OCI-LY7 (cell line): ENCODE measurements around the gene KCTD3. TPM values are rescaled to one million over a fixed set of nuclear protein-coding genes. Genes with fewer than 3 reads are reported as not detected.

Source experiments
- BruUV-seq: library from RNA; stranded (reverse); fragments of 400-500 nt; replicated peaks from 2 replicates; lab custom pipeline; 2021; lab: Mats Ljungman, UMichigan
- CTCF ChIA-PET: fragments of 300-600 bp; sonication (Branson Sonifier 250); formaldehyde crosslinking; loops from one replicate; lab custom pipeline; 2022; ENCODE audit warnings: antibody characterized with exemption; ENCODE audit not compliant: unreplicated experiment; lab: Charles Lee
- POLR2A ChIA-PET: fragments of 300-600 bp; sonication (Branson Sonifier 250); formaldehyde crosslinking; loops from one replicate; lab custom pipeline; 2022; ENCODE audit warnings: antibody characterized with exemption; lab: Charles Lee
- DNase-seq: peaks from one replicate; pipeline ENCODE4 v3.0.0-alpha.2; 2015; ENCODE audit warnings: low spot score
- H2AFZ ChIP-seq: fragments of 200-600 bp; sonication (generic), shearing (Covaris generic); 2 replicates; pipeline ENCODE4 v1.6.1; 2014; ENCODE audit warnings: mild to moderate bottlenecking, antibody characterized with exemption, low read length, moderate library complexity
- H3K27ac ChIP-seq: fragments of 200-600 bp; sonication (generic); 2 replicates; pipeline ENCODE4 v1.5.1; 2014; ENCODE audit warnings: mixed run types, low read depth, mild to moderate bottlenecking, moderate library complexity, low read length, inconsistent platforms; ENCODE audit not compliant: poor library complexity, severe bottlenecking
- H3K36me3 ChIP-seq: fragments of 200-600 bp; sonication (generic); 2 replicates; pipeline ENCODE4 v1.6.1; 2014; ENCODE audit warnings: mild to moderate bottlenecking, antibody characterized with exemption, low read length, moderate library complexity, mixed read lengths; ENCODE audit not compliant: insufficient read depth
- H3K4me1 ChIP-seq: fragments of 200-600 bp; sonication (generic); 2 replicates; pipeline ENCODE4 v1.5.1; 2014; ENCODE audit warnings: mild to moderate bottlenecking, low read length; ENCODE audit not compliant: insufficient read depth, poor library complexity, severe bottlenecking
- H3K4me2 ChIP-seq: fragments of 200-600 bp; sonication (generic); 2 replicates; pipeline ENCODE4 v1.6.1; 2014; ENCODE audit warnings: mild to moderate bottlenecking, low read length
- H3K4me3 ChIP-seq: fragments of 200-600 bp; sonication (generic); 2 replicates; pipeline ENCODE4 v1.5.1; 2014; ENCODE audit warnings: mild to moderate bottlenecking, low read depth, low read length; ENCODE audit not compliant: poor library complexity, severe bottlenecking
- H3K79me2 ChIP-seq: fragments of 200-600 bp; sonication (generic); 2 replicates; pipeline ENCODE4 v1.6.1; 2016; ENCODE audit warnings: low read depth, mild to moderate bottlenecking, low read length, moderate library complexity, mixed read lengths; ENCODE audit not compliant: insufficient read depth
- H3K9me2 ChIP-seq: fragments of 200-600 bp; sonication (generic); 2 replicates; pipeline ENCODE4 v1.6.1; 2016; ENCODE audit warnings: mild to moderate bottlenecking, low read length, mixed read lengths; ENCODE audit not compliant: insufficient read depth
- H3K9me3 ChIP-seq: fragments of 200-600 bp; sonication (generic); 2 replicates; pipeline ENCODE4 v1.6.1; 2014; ENCODE audit warnings: mild to moderate bottlenecking, mixed run types, low read length, mixed read lengths
- H4K20me1 ChIP-seq: fragments of 200-600 bp; sonication (generic); 2 replicates; pipeline ENCODE4 v1.6.1; 2014; ENCODE audit warnings: mild to moderate bottlenecking, antibody characterized with exemption, low read length, moderate library complexity, mixed read lengths; ENCODE audit not compliant: insufficient read depth
- EZH2phosphoT487 ChIP-seq: fragments of 200-600 bp; sonication (generic); IDR thresholded peaks from 2 replicates; pipeline ENCODE4 v1.6.1; 2018; ENCODE audit warnings: low read depth, borderline replicate concordance, mild to moderate bottlenecking, mixed run types, antibody characterized with exemption, low read length, moderate library complexity, mixed read lengths
- intact Hi-C: fragments of 100-400 bp; cut with micrococcal nuclease; formaldehyde crosslinking; loops from one replicate; pipeline ENCODE4 v1.10.0; 2022; ENCODE audit not compliant: unreplicated experiment
- total RNA-seq, 2 experiments: library from RNA; depleted of rRNA in 1 of 2; stranded (reverse); fragments of >200 nt in 1 of 2; shearing (Covaris generic) in 1 of 2; gene quantifications; 2 replicates each; pipeline ENCODE4 v1.2.3, GENCODE V29; 2014 to 2022
- TF ChIP-seq, protein P1 (sequence below): fragments of 200-600 bp; sonication (generic); conservative IDR thresholded peaks from 2 replicates; pipeline ENCODE4 v1.5.1; 2014; ENCODE audit warnings: mild to moderate bottlenecking, antibody characterized with exemption, low read length, moderate library complexity, mixed read lengths

KCTD3 gene
- total RNA-seq, 2 experiments from 2014 or later, result 0.13 to 3.4 TPM

DNA sequence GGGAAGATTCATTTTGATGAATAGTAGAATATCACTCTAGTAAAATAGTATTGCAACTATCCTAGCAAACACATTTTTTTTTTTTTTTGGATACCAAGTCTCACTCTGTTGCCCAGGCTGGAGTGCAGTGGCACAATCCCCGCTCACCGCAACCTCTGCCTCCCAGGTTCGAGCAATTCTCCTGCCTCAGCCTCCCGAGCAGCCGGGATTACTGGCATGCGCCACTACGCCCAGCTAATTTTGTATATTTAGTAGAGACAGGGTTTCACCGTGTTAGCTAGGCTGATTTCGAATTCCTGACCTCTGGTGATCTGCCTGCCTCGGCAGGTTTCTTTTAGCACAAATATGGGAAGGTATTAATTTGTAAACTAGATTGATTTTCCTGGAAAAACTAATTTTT, 33.8 kb downstream of the KCTD3 start:
- ChIA-PET CTCF (no interaction called here), POLR2A (interaction anchor here (0.7 kb wide), 2 partner anchors 166 to 1287 kb away, joined by 3 read pairs; no protein-coding TSS in a partner anchor)
- TF ChIP-seq, protein P1, sequence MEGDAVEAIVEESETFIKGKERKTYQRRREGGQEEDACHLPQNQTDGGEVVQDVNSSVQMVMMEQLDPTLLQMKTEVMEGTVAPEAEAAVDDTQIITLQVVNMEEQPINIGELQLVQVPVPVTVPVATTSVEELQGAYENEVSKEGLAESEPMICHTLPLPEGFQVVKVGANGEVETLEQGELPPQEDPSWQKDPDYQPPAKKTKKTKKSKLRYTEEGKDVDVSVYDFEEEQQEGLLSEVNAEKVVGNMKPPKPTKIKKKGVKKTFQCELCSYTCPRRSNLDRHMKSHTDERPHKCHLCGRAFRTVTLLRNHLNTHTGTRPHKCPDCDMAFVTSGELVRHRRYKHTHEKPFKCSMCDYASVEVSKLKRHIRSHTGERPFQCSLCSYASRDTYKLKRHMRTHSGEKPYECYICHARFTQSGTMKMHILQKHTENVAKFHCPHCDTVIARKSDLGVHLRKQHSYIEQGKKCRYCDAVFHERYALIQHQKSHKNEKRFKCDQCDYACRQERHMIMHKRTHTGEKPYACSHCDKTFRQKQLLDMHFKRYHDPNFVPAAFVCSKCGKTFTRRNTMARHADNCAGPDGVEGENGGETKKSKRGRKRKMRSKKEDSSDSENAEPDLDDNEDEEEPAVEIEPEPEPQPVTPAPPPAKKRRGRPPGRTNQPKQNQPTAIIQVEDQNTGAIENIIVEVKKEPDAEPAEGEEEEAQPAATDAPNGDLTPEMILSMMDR, result no peak
- no peak for TF ChIP-seq EZH2phosphoT487
- H3K4me3 ChIP-seq, result no peak overlapping the region
- intact Hi-C loops, result no loop called here
- no peaks in the 10 kb centered on the region for H3K9me3 ChIP-seq
- H3K36me3 ChIP-seq, result no peaks in the 10 kb centered on the region
- H3K27ac ChIP-seq, result no peak overlapping the region
- H3K4me1 ChIP-seq, result no peaks in the 10 kb centered on the region
- no TSS peak for BruUV-seq
- H3K4me2 ChIP-seq, result no peak overlapping the region
- DNase-seq, result no peak
- H2AFZ ChIP-seq, result no peak overlapping the region
- no peaks in the 10 kb centered on the region for H4K20me1 ChIP-seq
- no peaks in the 10 kb centered on the region for H3K9me2 ChIP-seq
- H3K79me2 ChIP-seq, result no peaks in the 10 kb centered on the region

DNA sequence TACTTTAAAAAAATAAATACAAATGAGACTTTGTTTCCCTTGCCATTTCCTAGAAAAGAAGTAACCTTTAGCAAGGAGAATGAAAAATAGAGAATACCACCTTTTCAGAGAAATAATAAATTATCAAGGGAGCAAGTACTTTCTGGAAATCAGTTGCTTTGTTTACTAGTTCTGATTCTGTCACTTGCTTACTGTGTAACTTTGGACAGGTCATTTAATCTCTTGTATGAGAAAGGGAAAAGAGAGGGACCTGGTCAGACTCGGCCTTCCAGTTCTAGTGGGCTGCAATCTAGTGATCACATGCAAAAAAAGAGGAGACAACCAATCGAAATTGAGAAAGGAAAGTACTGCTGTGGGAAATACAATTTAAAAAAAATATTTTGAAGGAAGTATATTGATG, 34.2 kb downstream of the KCTD3 start:
- no TSS peak for BruUV-seq
- Histone ChIP-seq H3K9me2 (no peaks in the 10 kb centered on the region), H3K4me2 (no peak overlapping the region), H4K20me1 (no peaks in the 10 kb centered on the region), H3K79me2 (no peaks in the 10 kb centered on the region), H3K27ac (no peak overlapping the region), H3K4me3 (no peak overlapping the region), H3K9me3 (no peaks in the 10 kb centered on the region), H3K36me3 (no peaks in the 10 kb centered on the region), H3K4me1 (no peaks in the 10 kb centered on the region), H2AFZ (no peak overlapping the region)
- DNase-seq, result no peak
- TF ChIP-seq EZH2phosphoT487, result no peak
- TF ChIP-seq, protein P1, result no peak
- ChIA-PET POLR2A (no interaction called here), CTCF (no interaction called here)
- intact Hi-C loops, result no loop called here

DNA sequence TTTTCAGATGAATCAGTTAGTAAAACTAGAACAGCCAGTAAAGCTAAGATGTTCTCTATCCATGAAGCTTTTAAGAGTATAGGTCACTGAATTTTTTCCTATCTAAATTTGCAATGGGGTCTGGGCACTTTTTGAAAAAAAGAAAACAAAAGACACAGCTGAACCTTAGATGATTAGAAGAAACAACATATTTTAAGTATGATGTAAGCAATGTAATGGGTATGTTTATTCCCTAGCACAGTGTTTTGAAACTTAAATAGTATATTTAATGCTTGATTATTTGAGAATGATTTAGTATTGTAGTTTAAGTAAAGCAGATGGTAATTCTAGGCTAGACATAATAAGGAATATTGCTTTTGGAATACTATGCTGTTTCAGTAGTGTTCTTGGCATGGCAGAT, 36.2 kb downstream of the KCTD3 start:
- Histone ChIP-seq H3K27ac (no peak overlapping the region), H2AFZ (no peak overlapping the region), H3K79me2 (no peaks in the 10 kb centered on the region), H4K20me1 (no peaks in the 10 kb centered on the region), H3K4me1 (no peaks in the 10 kb centered on the region), H3K36me3 (no peaks in the 10 kb centered on the region), H3K4me2 (no peak overlapping the region), H3K9me3 (no peaks in the 10 kb centered on the region), H3K9me2 (no peaks in the 10 kb centered on the region), H3K4me3 (no peak overlapping the region)
- intact Hi-C loops, result no loop called here
- DNase-seq, result no peak
- ChIA-PET CTCF (no interaction called here), POLR2A (no interaction called here)
- TF ChIP-seq, protein P1, result no peak
- no peak for TF ChIP-seq EZH2phosphoT487
- BruUV-seq, result no TSS peak
